A549 treated with CpdA at 1 μM for 4 hours (cell line): Measurements from ENCODE around the gene NHLRC3. TPM values are rescaled to one million over a fixed set of nuclear protein-coding genes. Genes with fewer than 3 reads are reported as not detected.

Experiments
- total RNA-seq: library from RNA; stranded (reverse); fragments of 200-300 nt; extraction: Qiagen RNA extraction; gene quantifications from 5 replicates; pipeline ENCODE4 v1.2.3, GENCODE V29; 2022; ENCODE audit warnings: low read depth

Gene NHLRC3, protein sequence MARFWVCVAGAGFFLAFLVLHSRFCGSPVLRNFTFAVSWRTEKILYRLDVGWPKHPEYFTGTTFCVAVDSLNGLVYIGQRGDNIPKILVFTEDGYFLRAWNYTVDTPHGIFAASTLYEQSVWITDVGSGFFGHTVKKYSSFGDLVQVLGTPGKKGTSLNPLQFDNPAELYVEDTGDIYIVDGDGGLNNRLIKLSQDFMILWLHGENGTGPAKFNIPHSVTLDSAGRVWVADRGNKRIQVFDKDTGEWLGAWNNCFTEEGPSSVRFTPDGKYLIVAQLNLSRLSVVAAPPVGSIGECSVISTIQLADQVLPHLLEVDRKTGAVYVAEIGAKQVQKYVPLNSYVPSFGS
- total RNA-seq, result 3.9 to 6.0 TPM (median 5.3 TPM) in 5 replicates

DNA sequence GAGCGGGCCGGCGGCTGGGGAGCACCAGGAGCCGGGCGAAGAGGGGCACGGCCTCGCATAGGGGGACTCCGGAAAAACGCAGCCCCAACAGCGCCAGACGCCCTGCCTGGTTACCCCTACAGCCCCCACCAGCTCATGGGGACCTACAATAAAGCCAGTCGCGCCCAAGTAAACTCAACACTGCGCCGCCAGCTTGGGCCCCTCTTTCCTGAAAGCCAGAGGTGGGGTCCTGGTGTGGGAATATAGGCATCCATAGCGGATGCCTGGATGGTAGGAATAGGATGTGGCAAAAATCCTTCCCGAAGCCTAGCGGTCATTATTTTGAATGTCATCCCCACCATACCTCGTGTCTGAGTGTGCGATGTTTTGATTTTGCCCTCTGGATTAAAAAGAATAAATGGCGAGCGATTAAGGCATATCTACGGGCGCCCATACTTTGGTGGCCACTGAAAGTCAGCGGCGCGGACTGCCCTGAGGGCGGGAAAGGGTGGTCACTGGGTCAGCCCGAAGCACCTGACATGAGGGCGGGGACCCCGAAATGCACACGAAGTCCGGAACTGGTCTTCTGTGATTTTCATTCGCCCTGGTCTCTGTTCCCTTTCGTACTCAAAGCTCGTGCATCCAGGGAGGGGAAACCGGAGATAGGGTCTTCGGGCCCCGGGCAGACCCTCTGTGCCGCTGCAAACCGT lies at the start of gene NHLRC3, which contains the start of gene PROSER1:
TSS of gene NHLRC3 (plus strand) at position 577 of the 689 bp plus-strand sequence. CDS start 184 bp downstream, outside the sequence.
TSS of gene PROSER1 (minus strand) at position 210 of the 689 bp plus-strand sequence. CDS start 847 bp downstream, outside the sequence.

DNA sequence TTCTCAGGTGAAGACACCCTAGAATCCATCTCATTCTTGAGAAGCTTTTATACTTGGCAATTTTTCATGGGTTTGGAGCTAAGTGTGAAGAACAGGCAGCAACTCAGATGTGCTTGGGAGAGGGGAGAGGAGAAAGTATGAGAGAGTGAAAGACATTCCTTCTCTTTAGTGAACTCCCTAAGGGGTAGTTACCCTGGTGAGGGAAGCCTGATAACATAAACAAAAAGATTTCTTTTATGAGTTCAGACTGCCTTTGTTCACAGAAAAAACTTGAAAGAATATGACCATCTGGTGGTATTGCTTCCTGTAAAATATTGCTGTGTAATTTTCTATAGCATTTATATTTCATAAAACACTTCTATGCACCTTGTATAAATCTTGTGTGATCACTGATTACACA lies 47.6 kb upstream of the NHLRC3 start, which contains the start of gene STOML3:
TSS of gene STOML3 (minus strand) at position 139 of the 400 bp plus-strand sequence. CDS start at position 29, 110 bp downstream.

Other genes starting within 250 kb of the NHLRC3 start
- not detected in 5 replicates for gene STOML3, start 47.6 kb upstream of the NHLRC3 start, total RNA-seq
- gene PROSER1, start 367 bp upstream of the NHLRC3 start, total RNA-seq, result 11.7 to 13.4 TPM (median 12.0 TPM) in 5 replicates